Vagina (tissue), 2 donors: ENCODE measurements around the gene RNMT. TPM values are rescaled to one million over a fixed set of nuclear protein-coding genes. Genes with fewer than 3 reads are reported as not detected.

ENCODE experiments used
- DNase-seq, 2 donors: peaks; one replicate each; pipeline ENCODE4 v3.0.0-alpha.2; 2017; ENCODE audit errors: extremely low spot score in 2 of 2
- H3K27ac ChIP-seq: fragments of 200-600 bp; sonication (generic); one replicate; pipeline ENCODE4 v1.5.1; 2019
- H3K27me3 ChIP-seq: fragments of 200-600 bp; sonication (generic); one replicate; pipeline ENCODE4 v1.5.1; 2019
- H3K36me3 ChIP-seq, 2 donors: fragments of 200-600 bp; sonication (generic); one replicate each; pipeline ENCODE4 v1.5.1; 2017 to 2019
- H3K4me1 ChIP-seq: fragments of 200-600 bp; sonication (generic); one replicate; pipeline ENCODE4 v1.5.1; 2019
- H3K4me3 ChIP-seq, 2 donors: fragments of 200-600 bp; sonication (generic); 1 replicate in 1 of 2; 2 replicates in 1 of 2; pipeline ENCODE4 v1.5.1; 2016 to 2019
- H3K9me3 ChIP-seq: fragments of 200-600 bp; sonication (generic); one replicate; pipeline ENCODE4 v1.5.1; 2019
- CTCF ChIP-seq, 3 experiments: fragments of 450-650 bp in 2 of 3; fragments of 200-600 bp in 1 of 3; sonication (generic) in 1 of 3; IDR thresholded peaks; one replicate each; pipeline ENCODE4 v1.5.1; 2017 to 2019; ENCODE audit warnings: antibody characterized with exemption in 3 of 3, mild to moderate bottlenecking in 2 of 3, moderate library complexity in 2 of 3
- POLR2A ChIP-seq, 2 donors: fragments of 450-650 bp; IDR thresholded peaks; one replicate each; pipeline ENCODE4 v1.6.1; 2017; ENCODE audit warnings: antibody characterized with exemption in 2 of 2, mild to moderate bottlenecking in 2 of 2, moderate library complexity in 2 of 2
- POLR2AphosphoS5 ChIP-seq, 2 donors: sonication (generic); formaldehyde crosslinking; IDR thresholded peaks; one replicate each; pipeline ENCODE4 v1.9.0; 2017; ENCODE audit warnings: antibody characterized with exemption in 2 of 2, mild to moderate bottlenecking in 2 of 2, low read depth in 1 of 2; ENCODE audit not compliant: insufficient read depth in 1 of 2
- intact Hi-C: fragments of 100-400 bp; cut with DNase I; formaldehyde crosslinking; loops from one replicate; pipeline ENCODE4 v1.15.1; 2023
- total RNA-seq: library from RNA; depleted of rRNA; stranded (reverse); fragments of >200 nt; gene quantifications from one replicate; pipeline ENCODE4 v1.2.3, GENCODE V29; 2016

RNMT gene
- total RNA-seq, 1 donor from 2014 or later: 12.8 TPM

GRCh38 chr18:13710414-13710831, 16.1 kb upstream of the RNMT start:
- no peak for TF ChIP-seq CTCF (IDR thresholded peaks at IDR 0.05)
- TF ChIP-seq POLR2A (IDR thresholded peaks at IDR 0.05): no peak
- no peak for TF ChIP-seq POLR2AphosphoS5 (IDR thresholded peaks at IDR 0.05; ENCODE audit: insufficient read depth in 1 of 2, low read depth in 1 of 2)
- Histone ChIP-seq H3K4me3 (no peak overlapping the region), H3K36me3 (no peaks in the 10 kb centered on the region), H3K9me3 (no peaks in the 10 kb centered on the region), H3K27me3 (no peaks in the 10 kb centered on the region), H3K4me1 (no peaks in the 10 kb centered on the region), H3K27ac (no peak overlapping the region)
- intact Hi-C loops: no loop called here
- DNase-seq: no peak

- no peaks in the 10 kb centered on the region for H3K9me3 ChIP-seq
- no peak overlapping the region for H3K4me3 ChIP-seq
- intact Hi-C loops: no loop called here
- no peaks in the 10 kb centered on the region for H3K4me1 ChIP-seq
- H3K27ac ChIP-seq: no peak overlapping the region
- no peak for DNase-seq
- no peaks in the 10 kb centered on the region for H3K36me3 ChIP-seq
- H3K27me3 ChIP-seq: no peaks in the 10 kb centered on the region
- TF ChIP-seq POLR2AphosphoS5 (IDR thresholded peaks at IDR 0.05; ENCODE audit: insufficient read depth in 1 of 2, low read depth in 1 of 2): no peak
- TF ChIP-seq CTCF (IDR thresholded peaks at IDR 0.05): no peak
- TF ChIP-seq POLR2A (IDR thresholded peaks at IDR 0.05): no peak
Measured at GRCh38 chr18:13712400-13713131, 13.9 kb upstream of the RNMT start.

- TF ChIP-seq POLR2A (IDR thresholded peaks at IDR 0.05) (no peak), POLR2AphosphoS5 (IDR thresholded peaks at IDR 0.05; ENCODE audit: insufficient read depth in 1 of 2, low read depth in 1 of 2) (no peak), CTCF (IDR thresholded peaks at IDR 0.05) (no peak)
- Histone ChIP-seq H3K36me3 (no peaks in the 10 kb centered on the region), H3K4me1 (no peaks in the 10 kb centered on the region), H3K27ac (no peak overlapping the region), H3K4me3 (no peak overlapping the region), H3K27me3 (no peaks in the 10 kb centered on the region), H3K9me3 (no peaks in the 10 kb centered on the region)
- intact Hi-C loops: no loop called here
- DNase-seq: no peak
Measured at GRCh38 chr18:13713455-13714055, 12.9 kb upstream of the RNMT start.

- no peaks in the 10 kb centered on the region for H3K4me1 ChIP-seq
- no peak overlapping the region for H3K4me3 ChIP-seq
- no peaks in the 10 kb centered on the region for H3K9me3 ChIP-seq
- H3K36me3 ChIP-seq: no peaks in the 10 kb centered on the region
- H3K27ac ChIP-seq: no peak overlapping the region
- no peaks in the 10 kb centered on the region for H3K27me3 ChIP-seq
- intact Hi-C loops: no loop called here
- no peak for DNase-seq
- TF ChIP-seq POLR2AphosphoS5 (IDR thresholded peaks at IDR 0.05; ENCODE audit: insufficient read depth in 1 of 2, low read depth in 1 of 2) (no peak), POLR2A (IDR thresholded peaks at IDR 0.05) (no peak), CTCF (IDR thresholded peaks at IDR 0.05) (no peak)
Measured at GRCh38 chr18:13715330-13715729, 11.1 kb upstream of the RNMT start.

- no peak overlapping the region for H3K27ac ChIP-seq
- no peaks in the 10 kb centered on the region for H3K4me1 ChIP-seq
- no peaks in the 10 kb centered on the region for H3K27me3 ChIP-seq
- H3K36me3 ChIP-seq: no peaks in the 10 kb centered on the region
- H3K9me3 ChIP-seq: no peaks in the 10 kb centered on the region
- no peak for DNase-seq
- intact Hi-C loops: no loop called here
- H3K4me3 ChIP-seq: no peak overlapping the region
- TF ChIP-seq POLR2AphosphoS5 (IDR thresholded peaks at IDR 0.05; ENCODE audit: insufficient read depth in 1 of 2, low read depth in 1 of 2) (no peak), POLR2A (IDR thresholded peaks at IDR 0.05) (no peak), CTCF (IDR thresholded peaks at IDR 0.05) (no peak)
Measured at GRCh38 chr18:13716916-13717315, 9.6 kb upstream of the RNMT start.
